22Rv1 (cell line): ENCODE results near the gene ANTXRL.
"Not testable (repeated sequence)": the region's sequence is repeated elsewhere in the genome, so short reads cannot be mapped to it uniquely, and the experiment has no call there.

Source experiments
- CTCF ChIP-seq: fragments of 450-650 bp; IDR thresholded peaks from 2 replicates; pipeline ENCODE4 v1.5.1; 2017; ENCODE audit warnings: mild to moderate bottlenecking
- ZFX ChIP-seq: fragments of 450-650 bp; IDR thresholded peaks from 2 replicates; pipeline ENCODE4 v1.6.1; 2017; ENCODE audit warnings: antibody characterized with exemption, borderline replicate concordance

GRCh38 chr10:46262906-46263560 lies 23.8 kb upstream of the ANTXRL start:
- TF ChIP-seq ZFX, CTCF: not testable (repeated sequence)
